GM12875 (cell line): ENCODE measurements around the gene CELF5.
A peak's percentile ranks its signal among the peaks of the same experiment; 100 is the strongest.
"Not testable (repeated sequence)": the region's sequence is repeated elsewhere in the genome, so short reads cannot be mapped to it uniquely, and the experiment has no call there.

Source experiments
- H3K4me3 ChIP-seq: one replicate; pipeline ENCODE4 v1.5.1; 2011; ENCODE audit warnings: low read depth, low read length, control low read depth
- CTCF ChIP-seq: IDR thresholded peaks from 2 replicates; pipeline ENCODE4 v1.5.1; 2011; ENCODE audit warnings: low read depth, mild to moderate bottlenecking, control low read depth, inconsistent platforms, low read length, moderate library complexity, borderline replicate concordance; ENCODE audit not compliant: insufficient read depth

The CELF5 gene

GRCh38 chr19:3298853-3299449 is 74.5 kb downstream of the CELF5 start:
- TF ChIP-seq CTCF = no peak

GRCh38 chr19:3300566-3300965 is 76.1 kb downstream of the CELF5 start:
- not testable (repeated sequence) for H3K4me3 ChIP-seq

More at GRCh38 chr19:3298853-3299449, 74.5 kb downstream of the CELF5 start:
- no peak overlapping the region for H3K4me3 ChIP-seq

GRCh38 chr19:3302755-3303154 is 78.3 kb downstream of the CELF5 start:
- peak; percentile 13; the same call in 1 of the 2 replicates for TF ChIP-seq CTCF
- H3K4me3 ChIP-seq = no peak overlapping the region

- no peak overlapping the region for H3K4me3 ChIP-seq
- peak; percentile 80 for TF ChIP-seq CTCF
Measured at GRCh38 chr19:3304871-3305423, 80.5 kb downstream of the CELF5 start.

GRCh38 chr19:3309724-3310123 is 85.3 kb downstream of the CELF5 start:
- TF ChIP-seq CTCF = no peak
- no peak overlapping the region for H3K4me3 ChIP-seq

- TF ChIP-seq CTCF = no peak
- H3K4me3 ChIP-seq = no peak overlapping the region
Measured at GRCh38 chr19:3310280-3310679, 85.8 kb downstream of the CELF5 start.

- TF ChIP-seq CTCF = no peak
- no peak overlapping the region for H3K4me3 ChIP-seq
Measured at GRCh38 chr19:3310711-3311110, 86.2 kb downstream of the CELF5 start.
